GM18520 (cell line): ENCODE data around the gene TINAGL1.

Experiments used
- ATAC-seq: cut with Tn5 transposase; IDR thresholded peaks from one replicate; pipeline ENCODE4 v1.9.1; 2021; ENCODE audit not compliant: unreplicated experiment

Gene TINAGL1

GRCh38 chr1:31600641-31601040 is 24.3 kb downstream of the TINAGL1 start:
- no peak for ATAC-seq

DNA sequence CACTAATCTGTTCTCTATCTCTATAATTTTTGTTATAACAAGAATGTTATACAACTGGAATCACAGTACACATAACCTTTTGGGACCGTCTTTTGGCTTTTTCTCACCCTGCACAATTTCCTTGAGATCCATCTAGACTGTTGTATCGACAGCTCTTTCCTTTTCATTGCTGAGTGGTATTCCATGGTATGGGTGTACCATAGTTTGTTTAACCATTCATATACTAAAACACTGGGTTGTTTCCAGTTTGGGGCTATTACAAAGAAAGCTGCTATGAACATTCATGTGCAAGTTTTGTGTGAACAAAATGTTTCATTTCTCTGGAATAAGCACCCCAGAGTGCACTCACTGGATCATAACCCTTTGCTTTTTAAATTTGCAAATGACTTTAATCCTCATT is 25.8 kb downstream of the TINAGL1 start:
- ATAC-seq: no peak

GRCh38 chr1:31605908-31606427 is 29.7 kb downstream of the TINAGL1 start:
- ATAC-seq: peak; percentile 86

- ATAC-seq: no peak
These were observed 31.0 kb downstream of the TINAGL1 start for GRCh38 chr1:31607360-31607759.

- no peak for ATAC-seq
These were observed 33.3 kb downstream of the TINAGL1 start for GRCh38 chr1:31609514-31610118.

- no peak for ATAC-seq
These were observed 38.2 kb downstream of the TINAGL1 start for GRCh38 chr1:31614414-31615005.

DNA sequence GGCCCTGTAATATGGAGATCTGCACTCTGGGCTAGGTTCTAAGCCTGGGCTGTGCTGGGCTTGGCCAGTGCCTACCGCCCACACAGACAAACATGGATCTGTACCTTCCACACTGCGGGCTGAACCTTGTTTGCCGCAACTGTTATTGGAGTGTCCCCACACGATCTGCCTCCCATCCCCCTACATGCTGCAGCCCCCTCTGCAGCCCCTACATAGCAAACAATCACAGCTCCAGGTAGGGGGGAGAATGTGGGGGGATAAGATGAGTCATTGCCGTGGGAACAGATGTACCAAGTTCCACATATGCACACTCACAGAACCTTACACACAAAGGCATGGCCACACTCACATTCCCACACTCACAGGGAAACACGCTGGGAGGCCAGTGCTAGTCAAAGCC is 39.1 kb downstream of the TINAGL1 start:
- ATAC-seq: no peak

GRCh38 chr1:31615939-31616338 is 39.6 kb downstream of the TINAGL1 start:
- ATAC-seq: no peak

DNA sequence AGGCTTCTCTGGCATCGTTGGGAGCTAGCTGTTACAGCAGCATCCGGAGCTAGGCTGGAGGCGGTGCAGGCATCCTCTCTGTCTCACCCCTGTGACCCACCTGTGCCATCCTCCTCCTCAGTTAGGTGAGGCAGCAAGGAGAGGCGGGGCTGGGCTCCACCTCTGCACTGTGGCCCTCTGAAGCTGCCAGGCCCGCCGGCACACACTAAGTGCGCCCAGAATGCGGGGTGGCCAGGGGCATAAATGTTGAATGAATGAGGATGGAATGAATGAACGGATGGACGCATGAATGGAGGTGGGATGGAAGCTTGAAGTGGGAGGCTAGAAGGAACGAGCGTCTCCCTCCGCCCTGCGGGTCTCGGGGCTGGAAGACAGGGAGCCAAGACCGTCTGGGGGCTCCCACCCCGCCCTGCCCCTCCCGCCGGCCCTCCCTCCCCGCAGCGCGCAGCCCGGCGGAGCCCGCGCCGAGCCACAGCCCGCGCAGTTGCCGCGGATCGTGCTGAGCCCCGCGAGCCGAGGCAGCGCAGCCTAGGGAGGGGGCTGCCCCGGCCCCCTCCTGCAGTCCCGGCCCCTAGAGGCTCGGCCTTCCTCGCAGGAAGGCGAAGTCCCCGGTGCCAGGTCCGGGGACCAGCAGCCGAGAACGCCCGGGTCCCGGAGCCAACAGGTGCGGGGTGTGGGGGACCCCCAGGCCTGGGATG is 41.1 kb downstream of the TINAGL1 start, which contains the start of gene HCRTR1:
Gene HCRTR1, plus strand, starts transcription at position 472 of the 698 bp plus-strand sequence. CDS start 1,504 bp downstream, outside the sequence.
- ATAC-seq: no peak

- no peak for ATAC-seq
These were observed 41.8 kb downstream of the TINAGL1 start for GRCh38 chr1:31617916-31618746.

DNA sequence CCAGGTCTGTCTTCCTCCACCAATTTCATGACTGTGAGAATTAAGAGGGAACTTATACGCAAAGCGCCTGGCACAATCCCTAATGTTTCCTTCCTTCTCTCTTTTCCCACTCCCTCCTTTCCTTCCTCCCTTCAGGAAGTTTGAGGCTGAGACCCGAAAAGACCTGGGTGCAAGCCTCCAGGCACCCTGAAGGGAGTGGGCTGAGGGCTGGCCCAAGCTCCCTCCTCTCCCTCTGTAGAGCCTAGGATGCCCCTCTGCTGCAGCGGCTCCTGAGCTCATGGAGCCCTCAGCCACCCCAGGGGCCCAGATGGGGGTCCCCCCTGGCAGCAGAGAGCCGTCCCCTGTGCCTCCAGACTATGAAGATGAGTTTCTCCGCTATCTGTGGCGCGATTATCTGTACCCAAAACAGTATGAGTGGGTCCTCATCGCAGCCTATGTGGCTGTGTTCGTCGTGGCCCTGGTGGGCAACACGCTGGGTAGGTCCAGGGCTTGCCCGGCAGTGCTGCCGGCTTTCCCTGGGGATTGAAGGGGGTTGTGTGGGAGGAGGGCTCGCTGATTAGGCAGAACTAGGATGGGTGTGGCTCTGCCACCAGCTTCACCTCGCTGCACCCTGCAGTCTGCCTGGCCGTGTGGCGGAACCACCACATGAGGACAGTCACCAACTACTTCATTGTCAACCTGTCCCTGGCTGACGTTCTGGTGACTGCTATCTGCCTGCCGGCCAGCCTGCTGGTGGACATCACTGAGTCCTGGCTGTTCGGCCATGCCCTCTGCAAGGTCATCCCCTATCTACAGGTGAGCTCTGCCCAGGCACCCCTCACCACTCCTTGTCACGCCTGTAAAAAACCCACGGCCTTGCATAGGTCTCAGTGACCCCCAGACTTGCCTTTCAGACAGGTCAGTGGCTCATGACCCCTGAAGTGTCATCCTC is 42.9 kb downstream of the TINAGL1 start:
- no peak for ATAC-seq

GRCh38 chr1:31620631-31621497 is 44.5 kb downstream of the TINAGL1 start:
- no peak for ATAC-seq

- no peak for ATAC-seq
These were observed 45.1 kb downstream of the TINAGL1 start for GRCh38 chr1:31621498-31621820.

DNA sequence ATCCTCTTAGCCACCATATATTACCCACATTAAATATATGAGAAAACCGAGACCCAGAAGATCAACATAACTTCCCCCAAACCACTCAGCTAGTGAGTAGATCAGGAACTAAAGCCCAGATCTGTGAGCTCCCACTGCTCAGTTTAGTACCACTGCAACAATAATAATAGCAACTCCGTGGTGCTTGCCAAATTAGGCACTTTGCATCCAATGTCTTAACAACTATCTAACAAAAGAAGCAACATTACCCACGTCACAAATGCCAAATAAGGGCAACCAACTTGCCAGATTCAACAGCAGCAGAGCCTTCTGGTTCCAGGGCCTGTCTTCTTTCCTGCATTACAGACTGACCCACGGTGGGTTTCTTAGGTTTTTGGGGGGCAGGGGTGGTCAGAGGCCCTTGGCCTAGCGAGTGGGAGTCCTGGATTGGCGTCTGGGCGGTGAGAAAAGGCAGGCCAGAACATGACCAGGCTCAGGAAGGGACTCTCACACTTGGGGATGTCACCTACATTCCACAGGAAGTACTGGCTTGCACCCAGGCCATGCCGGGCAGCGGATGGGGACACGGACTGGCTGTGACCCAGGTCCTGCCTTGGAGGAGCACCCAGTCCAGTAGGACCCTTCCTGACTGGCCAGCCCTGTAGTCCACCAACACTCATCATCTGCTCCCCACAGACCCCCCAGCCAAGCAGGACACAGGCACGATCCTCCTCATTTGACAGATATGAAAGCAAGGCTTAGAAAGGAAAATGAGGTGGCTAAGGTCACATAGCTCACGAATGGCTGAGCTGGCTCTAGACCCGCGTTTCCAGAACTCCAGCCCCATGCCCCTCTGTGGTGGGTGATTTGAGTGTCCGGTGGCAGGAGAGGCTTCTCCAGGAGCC is 45.8 kb downstream of the TINAGL1 start:
- no peak for ATAC-seq

DNA sequence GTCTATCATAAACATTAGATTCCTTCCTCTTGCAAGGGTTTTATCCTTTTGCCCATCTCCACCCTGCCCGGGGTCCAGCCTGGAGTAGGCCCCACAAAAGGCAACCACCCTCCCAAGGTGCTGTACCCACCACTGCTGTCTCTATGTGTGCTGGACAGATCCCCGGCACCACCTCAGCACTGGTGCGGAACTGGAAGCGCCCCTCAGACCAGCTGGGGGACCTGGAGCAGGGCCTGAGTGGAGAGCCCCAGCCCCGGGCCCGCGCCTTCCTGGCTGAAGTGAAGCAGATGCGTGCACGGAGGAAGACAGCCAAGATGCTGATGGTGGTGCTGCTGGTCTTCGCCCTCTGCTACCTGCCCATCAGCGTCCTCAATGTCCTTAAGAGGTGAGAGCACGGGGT is 47.0 kb downstream of the TINAGL1 start:
- no peak for ATAC-seq

- ATAC-seq: no peak
These were observed 48.0 kb downstream of the TINAGL1 start for GRCh38 chr1:31624309-31624708.

DNA sequence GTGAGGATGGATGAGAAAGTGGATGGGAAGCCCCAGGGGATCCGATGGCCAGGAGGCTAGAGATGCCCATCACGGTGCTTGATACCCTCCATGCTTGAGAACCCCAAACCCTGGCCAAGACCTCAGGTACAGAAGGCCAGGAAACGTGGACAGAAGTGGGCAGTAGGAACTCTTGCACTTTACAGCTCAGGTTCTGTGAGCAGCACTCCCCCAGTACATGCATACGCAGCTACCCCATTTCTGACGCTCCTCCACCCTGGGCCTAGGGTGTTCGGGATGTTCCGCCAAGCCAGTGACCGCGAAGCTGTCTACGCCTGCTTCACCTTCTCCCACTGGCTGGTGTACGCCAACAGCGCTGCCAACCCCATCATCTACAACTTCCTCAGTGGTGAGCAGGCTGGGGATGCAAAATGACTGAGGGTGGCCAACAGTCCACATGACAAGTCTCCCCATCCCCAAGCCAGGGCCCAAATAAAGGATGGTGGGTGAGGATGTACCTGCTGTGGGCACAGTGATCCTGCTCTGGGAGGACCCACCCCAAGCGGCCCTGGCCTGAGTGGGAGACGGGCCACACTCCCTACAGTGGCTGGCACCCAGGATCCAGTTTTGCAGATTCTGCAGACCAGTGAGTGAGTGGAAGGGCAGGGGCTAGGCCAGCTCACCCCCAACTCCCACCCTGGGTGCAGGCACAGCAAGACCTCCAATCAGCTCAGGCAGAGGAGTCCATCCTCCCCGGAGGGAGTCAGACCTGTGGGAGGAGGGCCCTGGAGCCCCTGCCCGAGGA is 48.6 kb downstream of the TINAGL1 start:
- no peak for ATAC-seq
